LNCAP (cell line): ENCODE results near the gene VAV1.
A peak's percentile ranks its signal among the peaks of the same experiment; 100 is the strongest.

ENCODE experiments used
- CTCF ChIP-seq: fragments of 450-650 bp; IDR thresholded peaks from 2 replicates; pipeline ENCODE4 v1.5.1; 2017; ENCODE audit warnings: mild to moderate bottlenecking

VAV1 gene

GRCh38 chr19:6861683-6862286 is 89.3 kb downstream of the VAV1 start:
- TF ChIP-seq CTCF, result no peak

- peak; percentile 93 for TF ChIP-seq CTCF
These were observed 90.2 kb downstream of the VAV1 start for GRCh38 chr19:6862673-6863078.

- TF ChIP-seq CTCF, result no peak
These were observed 91.9 kb downstream of the VAV1 start for GRCh38 chr19:6864325-6864940.

- TF ChIP-seq CTCF, result no peak
These were observed 93.3 kb downstream of the VAV1 start for GRCh38 chr19:6865849-6866248.

- TF ChIP-seq CTCF, result no peak
These were observed 94.2 kb downstream of the VAV1 start for GRCh38 chr19:6866741-6867151.

GRCh38 chr19:6868351-6868750 is 95.8 kb downstream of the VAV1 start:
- TF ChIP-seq CTCF, result no peak

GRCh38 chr19:6873708-6874431 is 101.4 kb downstream of the VAV1 start:
- no peak for TF ChIP-seq CTCF
